B cell (primary cell): ENCODE results near the gene CCR4. TPM values are rescaled to one million over a fixed set of nuclear protein-coding genes. Genes with fewer than 3 reads are reported as not detected.
"Not testable (repeated sequence)": the region's sequence is repeated elsewhere in the genome, so short reads cannot be mapped to it uniquely, and the experiment has no call there.

Source experiments
- ATAC-seq: fragments of 200-7000 bp; cut with Tn5 transposase; one replicate; pipeline ENCODE4 v1.10.0; 2021; ENCODE audit warnings: low read depth, mild to moderate bottlenecking, moderate number of reproducible peaks, moderate library complexity
- CTCF ChIA-PET: fragments of 350-600 bp; sonication (Branson Sonifier 250); formaldehyde crosslinking; loops from one replicate; lab custom pipeline; 2021; ENCODE audit warnings: antibody characterized with exemption, inconsistent platforms; lab: Charles Lee
- POLR2A ChIA-PET: fragments of 350-600 bp; sonication (Branson Sonifier 250); formaldehyde crosslinking; loops from one replicate; lab custom pipeline; 2021; ENCODE audit warnings: antibody characterized with exemption; lab: Charles Lee
- DNase-seq: peaks from one replicate; pipeline ENCODE4 v3.0.0; 2013
- H2AFZ ChIP-seq: 2 replicates; pipeline ENCODE4 v1.6.1; 2012; ENCODE audit warnings: mild to moderate bottlenecking, low read depth, low read length; ENCODE audit not compliant: insufficient read depth, poor library complexity, severe bottlenecking
- H3K27ac ChIP-seq, 2 donors: 1 replicate in 1 of 2; 2 replicates in 1 of 2; pipeline ENCODE4 v1.5.1; 2012 to 2013; ENCODE audit warnings: low read length in 2 of 2, mild to moderate bottlenecking in 2 of 2, moderate library complexity in 1 of 2
- H3K27me3 ChIP-seq, 4 experiments: fragments of 200-600 bp in 1 of 4; sonication (generic) in 1 of 4; replicated peaks in 1 of 4; 1 replicate in 2 of 4; 2 replicates in 2 of 4; pipeline versions ENCODE4 v1.6.1 to v1.7.0; 2013 to 2016; ENCODE audit warnings: low read length in 3 of 4, mild to moderate bottlenecking in 2 of 4, mixed read lengths in 1 of 4, moderate library complexity in 1 of 4; ENCODE audit not compliant: insufficient read depth in 4 of 4, control insufficient read depth in 3 of 4; ENCODE audit errors: control extremely low read depth in 1 of 4
- H3K36me3 ChIP-seq, 2 experiments: replicated peaks in 1 of 2; 1 replicate in 1 of 2; 2 replicates in 1 of 2; pipeline versions ENCODE4 v1.6.1 to v1.7.1; 2013; ENCODE audit warnings: low read length in 1 of 2; ENCODE audit not compliant: insufficient read depth in 2 of 2, control insufficient read depth in 1 of 2; ENCODE audit errors: control extremely low read depth in 1 of 2, extremely low read depth in 1 of 2
- H3K4me1 ChIP-seq, 2 donors: fragments of 200-600 bp in 1 of 2; sonication (generic) in 1 of 2; 1 replicate in 1 of 2; 2 replicates in 1 of 2; pipeline versions ENCODE4 v1.5.1 to v1.6.1; 2013 to 2017; ENCODE audit warnings: low read length in 2 of 2; ENCODE audit not compliant: control insufficient read depth in 2 of 2, insufficient read depth in 2 of 2
- H3K4me2 ChIP-seq: replicated peaks from 2 replicates; pipeline ENCODE3; 2012; ENCODE audit warnings: mild to moderate bottlenecking, low read depth, low read length; ENCODE audit not compliant: poor library complexity, severe bottlenecking
- H3K4me3 ChIP-seq, 5 experiments: fragments of 200-600 bp in 1 of 5; sonication (generic) in 1 of 5; 1 replicate in 3 of 5; 2 replicates in 2 of 5; pipeline versions ENCODE4 v1.5.1 to v1.7.0; 2011 to 2016; ENCODE audit warnings: low read length in 4 of 5, mild to moderate bottlenecking in 4 of 5, low read depth in 2 of 5, control low read depth in 1 of 5, moderate library complexity in 1 of 5; ENCODE audit not compliant: insufficient read depth in 1 of 5; ENCODE audit errors: control extremely low read depth in 1 of 5, extremely low read depth in 1 of 5
- H3K79me2 ChIP-seq: fragments of 200-600 bp; sonication (generic); one replicate; pipeline ENCODE4 v1.6.0; 2016; ENCODE audit warnings: low read length; ENCODE audit not compliant: control insufficient read depth, insufficient read depth
- H3K9ac ChIP-seq: fragments of 200-600 bp; sonication (generic); 2 replicates; pipeline ENCODE4 v1.6.1; 2017; ENCODE audit warnings: mild to moderate bottlenecking, low read length, moderate library complexity
- H3K9me3 ChIP-seq, 3 donors: one replicate each; pipeline versions ENCODE4 v1.6.1 to v1.7.1; 2013; ENCODE audit warnings: low read length in 2 of 3; ENCODE audit not compliant: control insufficient read depth in 2 of 3, insufficient read depth in 1 of 3; ENCODE audit errors: control extremely low read depth in 1 of 3
- H4K20me1 ChIP-seq: 2 replicates; pipeline ENCODE4 v1.6.0; 2012; ENCODE audit warnings: mild to moderate bottlenecking, low read length; ENCODE audit not compliant: insufficient read depth, control insufficient read depth, poor library complexity, severe bottlenecking
- H3K27ac Mint-ChIP-seq: one replicate; pipeline ENCODE4 v1.8.0; 2021; ENCODE audit warnings: mixed read lengths
- H3K27me3 Mint-ChIP-seq: one replicate; pipeline ENCODE4 v1.8.0; 2021; ENCODE audit warnings: mixed read lengths
- H3K4me1 Mint-ChIP-seq: one replicate; pipeline ENCODE4 v1.8.0; 2021; ENCODE audit warnings: mixed read lengths
- H3K4me3 Mint-ChIP-seq: one replicate; pipeline ENCODE4 v1.8.0; 2021; ENCODE audit warnings: mixed read lengths
- H3K9me3 Mint-ChIP-seq: one replicate; pipeline ENCODE4 v1.8.0; 2022; ENCODE audit warnings: mixed read lengths; ENCODE audit not compliant: insufficient read depth
- EZH2 ChIP-seq: IDR thresholded peaks from 2 replicates; pipeline ENCODE4 v1.6.1; 2012; ENCODE audit warnings: borderline replicate concordance, low read depth, mild to moderate bottlenecking, moderate library complexity, low read length; ENCODE audit not compliant: insufficient read depth, poor library complexity, severe bottlenecking
- WGBS: methylation state at CpG from one replicate; pipeline ENCODE4 v1.1.5; 2013; ENCODE audit warnings: missing lambda C conversion rate; ENCODE audit not compliant: insufficient coverage; 5-methylcytosine and 5-hydroxymethylcytosine counted together
- intact Hi-C: fragments of 100-400 bp; cut with micrococcal nuclease; formaldehyde crosslinking; loops from one replicate; pipeline ENCODE4 v1.10.0; 2022
- polyA plus RNA-seq: library from polyadenylated mRNA; depleted of rRNA; stranded (reverse); fragments of >200 nt; gene quantifications from 2 replicates; pipeline ENCODE4 v1.2.3, GENCODE V29; 2012
- total RNA-seq, 2 donors: library from RNA; stranded (reverse); fragments of 120-200 nt in 1 of 2; gene quantifications; 1 replicate in 1 of 2; 2 replicates in 1 of 2; pipeline versions ENCODE4 v1.2.3 to v1.2.4, GENCODE V29; 2013 to 2022
- TF ChIP-seq, protein P1 (sequence below): fragments of 200-600 bp; IDR thresholded peaks from one replicate; pipeline ENCODE4 v1.8.0; 2022; ENCODE audit warnings: antibody characterized with exemption, mild to moderate bottlenecking

CCR4 gene
- total and polyA plus RNA-seq, 2 donors (not counting 1 experiment from before 2014, with no cell fraction given): 0.04 to 0.12 TPM

DNA sequence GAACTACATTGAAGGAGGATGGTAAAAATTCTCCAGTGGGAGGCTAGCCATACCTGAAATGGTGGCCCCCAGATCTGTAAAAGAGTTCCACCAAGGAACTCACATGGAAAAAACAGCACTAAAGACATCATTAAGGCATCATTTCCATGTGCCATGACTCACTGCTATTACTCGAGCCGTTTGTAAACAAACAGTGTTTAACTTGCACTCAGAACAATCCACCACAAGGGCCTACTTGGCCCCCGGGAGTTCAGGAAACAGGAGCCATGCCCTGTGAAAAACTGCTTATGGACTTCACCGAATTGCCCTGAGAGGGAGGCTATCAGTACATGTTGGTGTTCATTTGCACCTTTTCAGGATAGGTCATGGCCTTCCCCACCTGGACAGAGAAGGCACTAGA lies 18.2 kb downstream of the CCR4 start:
- CTCF ChIA-PET: no interaction called here
- ATAC-seq (no peak), DNase-seq (no peak)
- Histone ChIP-seq H2AFZ (no peak overlapping the region), H3K79me2 (no peaks in the 10 kb centered on the region), H3K9me3 (peaks cover 0 to 19% (median 18%) of the 10 kb centered on the region in 3 donors), H3K4me3 (no peak overlapping the region), H3K36me3 (no peaks in the 10 kb centered on the region), H3K9ac (no peak overlapping the region), H3K27me3 (no peaks in the 10 kb centered on the region), H3K4me1 (peaks cover 0 to 5% of the 10 kb centered on the region in 2 donors), H4K20me1 (no peaks in the 10 kb centered on the region), H3K27ac (no peak overlapping the region), H3K4me2 (no peak overlapping the region)
- no peaks in the 10 kb centered on the region for H3K4me1 Mint-ChIP-seq
- intact Hi-C loops: no loop called here
- H3K4me3 Mint-ChIP-seq: no peak overlapping the region
- H3K9me3 Mint-ChIP-seq: peaks cover 13% of the 10 kb centered on the region
- POLR2A ChIA-PET: no interaction called here
- H3K27ac Mint-ChIP-seq: no peak overlapping the region
- H3K27me3 Mint-ChIP-seq: no peaks in the 10 kb centered on the region
- TF ChIP-seq EZH2: no peak
- TF ChIP-seq, protein P1, sequence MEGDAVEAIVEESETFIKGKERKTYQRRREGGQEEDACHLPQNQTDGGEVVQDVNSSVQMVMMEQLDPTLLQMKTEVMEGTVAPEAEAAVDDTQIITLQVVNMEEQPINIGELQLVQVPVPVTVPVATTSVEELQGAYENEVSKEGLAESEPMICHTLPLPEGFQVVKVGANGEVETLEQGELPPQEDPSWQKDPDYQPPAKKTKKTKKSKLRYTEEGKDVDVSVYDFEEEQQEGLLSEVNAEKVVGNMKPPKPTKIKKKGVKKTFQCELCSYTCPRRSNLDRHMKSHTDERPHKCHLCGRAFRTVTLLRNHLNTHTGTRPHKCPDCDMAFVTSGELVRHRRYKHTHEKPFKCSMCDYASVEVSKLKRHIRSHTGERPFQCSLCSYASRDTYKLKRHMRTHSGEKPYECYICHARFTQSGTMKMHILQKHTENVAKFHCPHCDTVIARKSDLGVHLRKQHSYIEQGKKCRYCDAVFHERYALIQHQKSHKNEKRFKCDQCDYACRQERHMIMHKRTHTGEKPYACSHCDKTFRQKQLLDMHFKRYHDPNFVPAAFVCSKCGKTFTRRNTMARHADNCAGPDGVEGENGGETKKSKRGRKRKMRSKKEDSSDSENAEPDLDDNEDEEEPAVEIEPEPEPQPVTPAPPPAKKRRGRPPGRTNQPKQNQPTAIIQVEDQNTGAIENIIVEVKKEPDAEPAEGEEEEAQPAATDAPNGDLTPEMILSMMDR: no peak
- WGBS: 100% methylated on average over 2 of the region's 4 CpGs

DNA sequence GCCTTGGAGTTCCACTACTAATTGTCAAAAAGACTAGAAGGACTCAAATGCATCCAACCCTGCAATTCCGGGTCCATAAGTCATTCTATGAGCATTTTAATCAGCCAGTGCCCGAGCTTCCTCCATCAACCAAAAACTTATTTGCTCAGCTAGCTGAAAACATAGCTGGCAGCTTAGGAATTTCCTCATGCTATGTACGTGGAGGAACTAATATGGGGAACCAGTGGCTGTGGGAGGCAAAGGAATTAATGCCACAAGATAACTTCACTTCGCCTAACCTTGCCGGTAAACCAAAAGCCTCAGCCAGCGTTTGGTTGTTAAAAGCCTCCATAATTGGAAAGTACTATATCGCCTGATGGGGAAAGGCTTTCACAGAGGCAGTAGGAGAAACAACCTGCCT lies 19.8 kb downstream of the CCR4 start:
- intact Hi-C loops: not testable (repeated sequence)
- WGBS: 71% methylated on average over 1 of the region's 7 CpGs

More for the DNA sequence above, 19.8 kb downstream of the CCR4 start:
- H3K27ac Mint-ChIP-seq, H3K27ac ChIP-seq, DNase-seq, H3K79me2 ChIP-seq, H4K20me1 ChIP-seq, H3K4me1 Mint-ChIP-seq, H3K4me2 ChIP-seq, H3K9me3 Mint-ChIP-seq, H3K36me3 ChIP-seq, H2AFZ ChIP-seq, H3K4me1 ChIP-seq, ATAC-seq, H3K9me3 ChIP-seq, H3K9ac ChIP-seq, H3K4me3 ChIP-seq, H3K4me3 Mint-ChIP-seq, H3K27me3 ChIP-seq, CTCF ChIA-PET, H3K27me3 Mint-ChIP-seq: not testable (repeated sequence)
- POLR2A ChIA-PET: interaction anchor here (0.6 kb wide), 1 partner anchor 40 kb away, joined by 4 read pairs; no protein-coding TSS in a partner anchor
